ENCODE measurements around the gene DCLK2. TPM values are rescaled to one million over a fixed set of nuclear protein-coding genes. Genes with fewer than 3 reads are reported as not detected.
A peak's percentile ranks its signal among the peaks of the same experiment; 100 is the strongest.

The DCLK2 gene
- total RNA-seq, 1 donor from 2014 or later: not detected

DNA sequence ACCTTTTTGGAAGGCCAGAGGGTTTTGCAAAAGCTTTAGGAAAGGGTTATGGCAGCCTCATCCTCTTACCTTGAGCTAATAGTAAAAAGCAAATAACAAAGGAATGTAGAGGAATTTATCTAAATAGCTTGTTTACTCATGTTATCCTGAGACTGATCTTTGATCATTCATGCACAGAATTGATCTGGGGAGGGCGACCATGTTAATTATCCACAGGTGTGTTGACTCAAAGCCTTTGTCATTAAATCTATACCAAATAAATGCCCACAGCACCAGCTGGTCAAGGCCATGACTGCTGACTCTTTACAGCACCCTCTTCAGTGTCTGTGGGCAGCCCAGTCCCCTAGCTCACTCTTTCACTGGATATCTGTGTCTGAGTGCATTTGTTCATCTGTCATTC is 22.8 kb upstream of the DCLK2 start:
- DNase-seq: no peak
- Mint-ChIP-seq H3K9me3 (no peaks in the 10 kb centered on the region), H3K4me1 (no peaks in the 10 kb centered on the region), H3K27me3 (peaks cover 4% of the 10 kb centered on the region), H3K36me3 (ENCODE audit: low read depth) (no peaks in the 10 kb centered on the region), H3K27ac (no peak overlapping the region), H3K4me3 (no peak overlapping the region)
- intact Hi-C loops (cut with micrococcal nuclease): no loop called here

DNA sequence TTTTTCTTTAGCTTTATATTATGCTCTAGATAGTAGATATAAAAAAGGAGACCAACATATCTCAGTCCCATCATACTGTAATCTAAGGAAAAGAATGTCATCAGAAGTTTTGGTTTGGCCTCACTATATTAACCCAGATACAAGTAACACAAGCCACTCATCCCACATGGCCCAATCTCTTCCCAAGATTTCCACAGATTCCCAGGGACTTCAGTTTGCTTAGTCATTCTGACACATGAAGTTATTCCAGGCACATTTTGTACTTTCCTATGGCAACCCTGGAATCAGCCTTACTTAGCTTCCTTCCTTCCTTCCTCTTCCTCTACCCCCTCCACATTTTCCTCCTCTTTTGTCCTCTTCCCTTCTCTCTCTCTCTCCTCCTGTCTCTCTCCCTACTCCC is 21.7 kb upstream of the DCLK2 start:
- intact Hi-C loops (cut with micrococcal nuclease): no loop called here

DNA sequence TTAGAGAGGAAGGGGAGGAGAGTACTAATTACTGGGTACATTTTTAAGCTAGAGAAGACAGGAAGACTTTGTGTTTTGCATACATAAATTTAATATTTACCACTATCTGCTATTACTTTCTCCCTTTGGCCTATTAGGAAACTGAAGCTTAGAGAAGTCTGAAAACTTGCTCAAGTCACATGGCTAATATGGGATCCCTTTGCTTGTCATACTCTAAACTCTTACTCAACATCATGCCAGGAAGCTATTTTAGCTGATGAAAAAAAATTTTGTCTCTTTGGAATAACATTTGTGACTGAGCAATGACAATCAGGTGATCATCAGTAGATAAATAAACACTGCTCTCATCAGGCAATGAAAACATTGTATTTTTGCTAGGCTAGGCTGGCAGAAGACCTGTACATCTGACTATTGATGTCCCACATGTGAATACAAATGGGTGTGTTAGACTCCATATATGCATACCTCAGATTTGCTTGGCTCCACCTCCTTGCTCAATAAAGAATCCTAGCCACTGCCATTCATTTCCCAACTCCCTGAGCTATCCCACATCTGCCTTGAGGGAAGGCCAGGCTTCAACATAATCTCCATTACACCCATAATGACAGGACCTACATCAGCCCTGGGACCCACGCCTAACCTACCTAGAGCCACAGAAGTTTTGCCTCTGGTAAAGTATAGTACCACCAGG is 17.0 kb upstream of the DCLK2 start:
- no peak overlapping the region for H3K27ac Mint-ChIP-seq
- peaks cover 9% of the 10 kb centered on the region for H3K27me3 Mint-ChIP-seq
- H3K4me1 Mint-ChIP-seq: no peaks in the 10 kb centered on the region
- intact Hi-C loops (cut with micrococcal nuclease): no loop called here
- no peak for DNase-seq
- no peaks in the 10 kb centered on the region for H3K9me3 Mint-ChIP-seq
- no peak overlapping the region for H3K4me3 Mint-ChIP-seq
- H3K36me3 Mint-ChIP-seq (ENCODE audit: low read depth): no peaks in the 10 kb centered on the region

More for the DNA sequence above, 21.7 kb upstream of the DCLK2 start:
- Mint-ChIP-seq H3K9me3 (no peaks in the 10 kb centered on the region), H3K4me1 (no peaks in the 10 kb centered on the region), H3K27ac (no peak overlapping the region), H3K36me3 (ENCODE audit: low read depth) (no peaks in the 10 kb centered on the region), H3K4me3 (no peak overlapping the region), H3K27me3 (peaks cover 4% of the 10 kb centered on the region)
- no peak for DNase-seq

DNA sequence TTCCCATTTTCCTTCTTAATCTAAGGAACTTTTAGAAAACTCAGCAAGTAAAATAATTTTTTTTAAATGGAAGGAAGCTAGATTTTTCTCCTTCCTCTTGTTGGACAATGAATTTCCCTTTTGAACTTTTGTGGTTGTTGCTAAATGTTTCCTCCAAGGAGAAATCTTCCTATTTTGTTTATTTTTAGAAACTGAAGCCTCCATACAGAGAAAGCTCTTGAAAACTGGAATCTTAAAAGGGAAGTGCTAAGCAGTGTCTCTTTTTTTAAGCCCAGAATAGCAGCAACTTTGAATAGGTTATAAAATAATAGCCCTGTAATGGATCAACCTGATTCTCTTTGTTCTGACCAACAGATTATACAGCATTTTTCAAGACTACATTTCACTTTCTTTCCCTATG is 15.1 kb upstream of the DCLK2 start:
- Mint-ChIP-seq H3K36me3 (ENCODE audit: low read depth) (no peaks in the 10 kb centered on the region), H3K27me3 (peaks cover 8% of the 10 kb centered on the region), H3K9me3 (no peaks in the 10 kb centered on the region), H3K4me3 (no peak overlapping the region), H3K27ac (no peak overlapping the region), H3K4me1 (no peaks in the 10 kb centered on the region)
- intact Hi-C loops (cut with micrococcal nuclease): no loop called here
- no peak for DNase-seq

DNA sequence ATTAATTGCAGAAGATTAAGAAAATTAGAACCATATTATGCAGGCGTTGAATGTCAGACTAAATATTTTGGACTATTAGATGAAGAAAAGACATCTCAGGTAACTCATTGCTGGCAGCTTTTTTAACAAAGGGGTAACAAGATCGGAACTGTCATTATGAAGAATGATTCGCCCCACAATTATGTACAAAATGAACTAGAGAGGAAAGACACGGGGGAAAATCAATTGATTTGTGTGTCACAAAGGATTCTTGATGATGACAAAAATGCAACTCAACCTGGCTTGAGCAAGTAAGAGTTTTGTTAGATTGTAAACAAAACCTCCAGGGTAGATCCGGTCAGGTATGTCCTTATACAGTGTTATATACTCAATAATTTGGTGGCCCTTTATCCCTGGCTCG is 12.5 kb upstream of the DCLK2 start:
- H3K27me3 Mint-ChIP-seq: peaks cover 8% of the 10 kb centered on the region

DNA sequence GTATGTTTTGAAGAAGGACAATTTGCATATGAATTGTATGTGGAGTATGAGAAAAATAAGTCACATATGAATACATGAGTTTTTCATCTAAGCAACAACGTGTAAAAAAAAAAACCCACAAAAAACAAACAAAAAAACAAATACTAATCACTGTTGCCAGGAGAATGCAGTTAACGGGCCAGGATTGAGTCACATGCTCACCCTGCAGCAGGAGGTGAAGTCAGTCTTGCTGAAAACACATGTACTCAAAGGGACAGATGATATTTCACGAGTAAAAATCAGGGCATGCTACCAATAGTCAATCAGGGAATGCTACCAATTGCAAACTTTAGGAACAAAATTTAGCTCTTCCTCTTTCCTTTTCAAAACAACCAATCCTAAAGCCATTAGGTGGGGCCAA is 10.4 kb upstream of the DCLK2 start:
- intact Hi-C loops (cut with micrococcal nuclease): no loop called here
- H3K27ac Mint-ChIP-seq: no peak overlapping the region

More for the DNA sequence above, 12.5 kb upstream of the DCLK2 start:
- no peaks in the 10 kb centered on the region for H3K36me3 Mint-ChIP-seq (ENCODE audit: low read depth)
- no peak overlapping the region for H3K27ac Mint-ChIP-seq
- DNase-seq: no peak
- H3K4me1 Mint-ChIP-seq: no peaks in the 10 kb centered on the region
- no peaks in the 10 kb centered on the region for H3K9me3 Mint-ChIP-seq
- no peak overlapping the region for H3K4me3 Mint-ChIP-seq
- intact Hi-C loops (cut with micrococcal nuclease): no loop called here

DNA sequence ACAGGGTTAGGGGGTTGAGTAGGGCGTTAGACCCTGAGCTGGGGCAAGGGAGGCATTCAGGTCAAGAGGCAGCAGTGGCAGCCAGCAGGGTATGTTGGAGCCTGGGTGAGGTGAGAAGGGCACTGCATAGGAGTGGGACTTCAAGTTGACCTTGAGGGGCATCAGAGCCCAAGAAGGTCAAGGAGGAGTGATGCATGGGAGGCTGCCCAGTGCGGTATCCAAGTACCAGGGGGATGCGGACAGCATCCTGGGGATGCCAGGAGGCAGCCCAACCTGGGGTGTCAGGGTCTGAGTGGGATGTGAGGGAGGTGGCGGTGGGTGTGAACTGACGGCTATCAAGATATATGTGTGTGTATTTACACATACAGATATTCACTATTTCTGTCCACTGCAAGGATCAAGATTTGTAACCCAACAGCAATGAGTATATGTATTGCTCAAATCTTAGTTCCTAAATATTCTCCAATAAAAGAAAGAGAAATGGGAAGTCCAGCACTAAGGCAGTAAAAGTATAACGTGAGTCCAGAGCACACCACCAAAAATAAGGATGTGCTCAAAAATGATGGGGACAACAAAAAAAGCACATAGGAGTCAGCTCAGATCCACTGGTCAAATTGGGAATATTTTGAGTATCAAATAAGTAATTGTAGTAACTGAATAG is 9.8 kb upstream of the DCLK2 start:
- H3K9me3 Mint-ChIP-seq: no peaks in the 10 kb centered on the region
- intact Hi-C loops (cut with micrococcal nuclease): no loop called here
- no peak overlapping the region for H3K4me3 Mint-ChIP-seq
- DNase-seq: no peak
- no peaks in the 10 kb centered on the region for H3K4me1 Mint-ChIP-seq
- H3K36me3 Mint-ChIP-seq (ENCODE audit: low read depth): no peaks in the 10 kb centered on the region
- peaks cover 10% of the 10 kb centered on the region for H3K27me3 Mint-ChIP-seq
- no peak overlapping the region for H3K27ac Mint-ChIP-seq

More for the DNA sequence above, 10.4 kb upstream of the DCLK2 start:
- no peak overlapping the region for H3K4me3 Mint-ChIP-seq
- H3K4me1 Mint-ChIP-seq: no peaks in the 10 kb centered on the region
- H3K36me3 Mint-ChIP-seq (ENCODE audit: low read depth): no peaks in the 10 kb centered on the region
- no peak for DNase-seq
- peaks cover 10% of the 10 kb centered on the region for H3K27me3 Mint-ChIP-seq
- H3K9me3 Mint-ChIP-seq: no peaks in the 10 kb centered on the region

DNA sequence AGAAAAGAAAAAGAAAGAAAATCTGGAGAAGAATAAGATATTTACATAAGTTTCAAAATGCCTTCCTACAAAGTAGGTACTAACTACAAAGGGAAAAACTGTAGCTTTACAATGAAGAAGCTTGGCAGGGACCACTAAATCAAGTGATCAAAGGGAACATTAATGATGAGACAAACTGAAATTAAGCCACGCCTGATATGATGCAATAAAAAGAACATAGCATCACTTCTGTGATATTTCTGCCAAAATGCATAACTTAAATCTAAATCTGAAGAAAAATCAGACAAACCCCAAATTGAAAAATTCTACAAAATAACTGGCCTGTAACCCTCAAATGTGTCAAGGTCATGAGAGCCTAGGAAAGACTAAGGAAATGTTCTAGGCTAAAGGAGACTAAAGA is 8.9 kb upstream of the DCLK2 start:
- H3K36me3 Mint-ChIP-seq (ENCODE audit: low read depth): no peaks in the 10 kb centered on the region
- peaks cover 8% of the 10 kb centered on the region for H3K27me3 Mint-ChIP-seq
- H3K27ac Mint-ChIP-seq: no peak overlapping the region
- no peak overlapping the region for H3K4me3 Mint-ChIP-seq
- H3K4me1 Mint-ChIP-seq: no peaks in the 10 kb centered on the region
- intact Hi-C loops (cut with micrococcal nuclease): no loop called here
- no peaks in the 10 kb centered on the region for H3K9me3 Mint-ChIP-seq
- DNase-seq: no peak

DNA sequence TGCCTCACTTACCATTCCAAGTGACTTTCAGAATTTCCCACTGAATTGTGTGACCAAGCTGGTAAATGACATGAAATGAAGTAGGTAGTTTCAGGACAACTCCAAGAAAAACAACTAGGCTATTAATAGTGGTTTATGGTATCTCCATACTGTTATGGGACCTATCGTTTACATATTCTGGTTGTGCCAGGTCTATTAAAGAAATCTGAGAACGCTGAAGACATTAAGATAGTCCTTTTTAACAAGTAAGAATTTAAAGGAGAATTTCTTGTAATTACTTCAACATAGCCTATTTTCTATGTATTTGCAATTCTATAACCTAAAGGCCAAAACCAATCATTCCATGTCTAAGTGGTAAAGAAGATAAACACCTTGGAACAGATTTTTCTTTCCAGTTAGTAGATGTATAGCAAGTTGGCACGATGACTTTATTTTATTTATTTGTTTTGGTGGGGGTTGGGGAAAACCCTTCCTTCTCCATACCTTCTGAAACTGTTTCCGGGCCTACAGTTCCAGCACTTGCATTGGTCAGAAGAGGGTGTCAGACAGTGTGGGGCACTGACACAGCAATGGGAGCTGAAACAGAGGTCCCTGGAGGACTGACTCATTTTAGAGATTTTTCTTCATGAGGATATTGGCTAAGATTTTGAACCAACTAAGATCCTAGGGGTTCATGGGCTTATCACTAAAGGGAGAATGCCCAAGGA is 7.6 kb upstream of the DCLK2 start:
- H3K9me3 Mint-ChIP-seq: peaks cover 4% of the 10 kb centered on the region
- H3K27ac Mint-ChIP-seq: no peak overlapping the region
- peaks cover 15% of the 10 kb centered on the region for H3K27me3 Mint-ChIP-seq
- H3K36me3 Mint-ChIP-seq (ENCODE audit: low read depth): no peaks in the 10 kb centered on the region
- DNase-seq: no peak
- intact Hi-C loops (cut with micrococcal nuclease): loop anchor here (10.0 kb wide), 1 partner anchor 86 kb away; no protein-coding TSS in a partner anchor
- no peaks in the 10 kb centered on the region for H3K4me1 Mint-ChIP-seq
- no peak overlapping the region for H3K4me3 Mint-ChIP-seq

DNA sequence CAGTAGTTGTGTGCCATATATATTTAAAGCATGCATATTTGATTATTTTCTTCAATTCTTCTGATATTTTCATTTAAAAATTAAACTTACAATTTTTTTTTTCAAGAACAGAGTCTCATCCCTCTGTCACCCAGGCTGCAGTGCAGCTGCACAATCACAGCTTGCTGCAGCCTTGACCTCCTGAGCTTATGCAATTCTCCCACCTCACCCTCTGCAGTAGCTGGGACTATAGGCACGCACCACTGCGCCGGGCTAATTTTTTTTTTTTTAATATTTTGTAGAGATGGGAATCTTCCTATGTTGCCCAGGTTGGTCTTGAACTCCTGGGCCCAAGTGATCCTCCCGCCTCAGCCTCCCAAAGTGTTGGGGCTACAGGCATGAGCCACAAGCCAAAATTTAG is 5.8 kb upstream of the DCLK2 start:
- Mint-ChIP-seq H3K9me3 (peaks cover 4% of the 10 kb centered on the region), H3K36me3 (ENCODE audit: low read depth) (no peaks in the 10 kb centered on the region), H3K27me3 (peaks cover 29% of the 10 kb centered on the region), H3K4me1 (no peaks in the 10 kb centered on the region), H3K27ac (no peak overlapping the region), H3K4me3 (no peak overlapping the region)
- DNase-seq: no peak
- intact Hi-C loops (cut with micrococcal nuclease): loop anchor here (10.0 kb wide), 1 partner anchor 88 kb away; no protein-coding TSS in a partner anchor

DNA sequence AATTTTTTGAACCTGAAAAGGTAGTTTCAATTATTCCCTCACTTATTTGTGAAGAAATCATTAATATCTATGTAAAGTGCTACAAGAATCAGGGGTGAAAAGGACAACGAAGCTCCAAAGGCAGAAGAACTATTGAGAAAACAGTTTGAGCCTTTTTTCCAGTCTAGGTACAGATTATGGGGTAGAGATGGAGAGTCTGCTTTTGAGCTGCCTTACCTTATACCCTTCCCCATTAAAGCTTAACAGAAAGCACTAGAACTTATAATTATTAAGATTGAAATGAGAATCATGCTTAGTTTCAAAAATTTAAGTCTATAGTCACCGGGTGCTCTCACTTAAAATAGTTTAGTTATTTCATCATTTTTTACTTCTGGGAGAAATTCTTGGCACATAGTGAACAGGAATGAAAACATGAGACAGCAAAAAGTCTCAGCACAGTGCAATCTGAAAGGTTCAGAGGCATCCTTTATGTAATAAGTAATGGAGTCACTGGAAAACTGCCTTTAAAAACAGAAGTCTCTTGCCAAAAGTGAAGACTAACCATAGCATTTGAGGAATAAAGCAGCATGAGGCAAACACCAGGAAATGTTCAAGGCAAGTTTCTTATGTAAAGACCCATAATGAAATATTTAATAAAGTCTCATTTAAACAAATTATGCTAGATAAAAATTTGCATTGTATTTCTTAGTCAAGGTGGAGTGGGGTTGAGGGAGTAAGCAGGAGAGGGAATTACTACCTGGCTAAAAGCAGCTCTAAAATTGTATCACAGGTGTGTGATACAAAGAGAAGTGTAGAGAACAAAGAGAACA is 5.1 kb upstream of the DCLK2 start:
- intact Hi-C loops (cut with micrococcal nuclease): loop anchor here (10.0 kb wide), 1 partner anchor 88 kb away; no protein-coding TSS in a partner anchor
- Mint-ChIP-seq H3K36me3 (ENCODE audit: low read depth) (no peaks in the 10 kb centered on the region), H3K27me3 (peaks cover 32% of the 10 kb centered on the region), H3K9me3 (peaks cover 4% of the 10 kb centered on the region), H3K4me3 (no peak overlapping the region), H3K4me1 (no peaks in the 10 kb centered on the region), H3K27ac (no peak overlapping the region)
- DNase-seq: no peak

DNA sequence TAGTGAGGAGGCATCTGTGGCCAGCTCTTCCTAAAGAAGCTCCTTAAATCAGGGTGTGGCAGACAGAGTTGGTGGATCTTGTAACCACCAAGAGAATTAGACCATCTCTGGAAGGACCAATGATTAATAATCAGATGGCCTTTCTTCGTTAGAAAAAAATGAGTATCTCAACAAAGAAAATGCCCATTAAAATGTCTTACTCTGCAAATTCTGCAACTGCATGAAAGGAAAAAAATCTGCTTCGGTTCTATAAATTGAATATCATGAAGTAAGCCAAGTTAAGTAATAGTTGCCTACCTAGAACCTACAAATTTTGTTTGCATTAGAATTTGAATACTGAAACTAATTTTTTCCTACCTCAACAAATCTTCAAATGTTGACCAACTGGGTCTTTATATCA is 4.2 kb upstream of the DCLK2 start:
- Mint-ChIP-seq H3K4me3 (no peak overlapping the region), H3K27ac (no peak overlapping the region), H3K4me1 (no peaks in the 10 kb centered on the region), H3K27me3 (peaks cover 32% of the 10 kb centered on the region), H3K36me3 (ENCODE audit: low read depth) (no peaks in the 10 kb centered on the region), H3K9me3 (peaks cover 4% of the 10 kb centered on the region)
- DNase-seq: no peak
- intact Hi-C loops (cut with micrococcal nuclease): loop anchor here (10.0 kb wide), 1 partner anchor 89 kb away; no protein-coding TSS in a partner anchor

DNA sequence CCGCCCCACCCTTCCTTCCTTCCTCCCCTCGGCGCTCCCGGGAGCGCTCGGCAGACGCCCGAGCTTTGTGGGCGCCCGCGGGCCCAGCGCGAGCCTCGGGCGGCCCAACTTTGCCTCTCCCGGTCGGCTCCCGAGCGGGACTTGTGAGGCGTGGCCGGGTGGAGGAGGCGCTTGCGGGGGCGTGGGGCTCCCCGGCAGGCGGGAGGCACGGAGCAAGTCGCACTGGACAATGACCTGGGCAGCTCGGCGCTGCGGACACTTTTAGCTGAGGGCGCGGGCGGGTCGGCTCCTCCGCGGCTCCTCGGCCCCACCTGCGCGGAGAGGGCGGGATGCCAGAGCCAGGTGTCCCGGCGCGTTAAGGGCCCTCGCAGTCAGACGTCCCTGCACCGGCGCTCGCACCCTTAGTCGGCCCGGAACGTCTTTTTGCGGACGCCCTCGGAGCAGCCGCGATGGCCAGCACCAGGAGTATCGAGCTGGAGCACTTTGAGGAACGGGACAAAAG is 385 bp downstream of the DCLK2 start:
- Mint-ChIP-seq H3K27ac (no peak overlapping the region), H3K4me1 (peaks cover 4% of the 10 kb centered on the region), H3K4me3 (peak overlapping the region; percentile 39), H3K36me3 (ENCODE audit: low read depth) (no peaks in the 10 kb centered on the region), H3K27me3 (peaks cover 52% of the 10 kb centered on the region), H3K9me3 (peaks cover 4% of the 10 kb centered on the region)
- DNase-seq: peak; percentile 60
- intact Hi-C loops (cut with micrococcal nuclease): loop anchor here (10.0 kb wide), 1 partner anchor 94 kb away; no protein-coding TSS in a partner anchor

All from activated CD4-positive, alpha-beta T cell treated with anti-CD3 and anti-CD28 coated beads, Interleukin-2, amount 10 ng/mL, durations not matched to agents 24 days and 14 days (primary cell).